HepG2 (cell line): Measurements from ENCODE around the gene LGR6. TPM values are rescaled to one million over a fixed set of nuclear protein-coding genes. Genes with fewer than 3 reads are reported as not detected.

Source experiments
- ATAC-seq: fragments of 200-7000 bp; cut with Tn5 transposase; 3 replicates; pipeline ENCODE4 v1.9.1; 2020; ENCODE audit warnings: mild to moderate bottlenecking, moderate library complexity
- BruUV-seq: library from RNA; stranded (reverse); fragments of 400-500 nt; replicated peaks from 2 replicates; lab custom pipeline; 2021; lab: Mats Ljungman, UMichigan
- CTCF ChIA-PET: fragments of 300-600 bp; formaldehyde crosslinking; extraction: SDS; loops from one replicate; lab custom pipeline; 2021; ENCODE audit warnings: low total read pairs, inconsistent platforms, low intra/inter-chr PET ratio; lab: Yijun Ruan, JAX
- POLR2A ChIA-PET: fragments of 350-600 bp; sonication (Branson Sonifier 250); formaldehyde crosslinking; loops from one replicate; lab custom pipeline; 2020; ENCODE audit warnings: antibody characterized with exemption, inconsistent platforms; lab: Yijun Ruan, JAX
- DNase-seq: peaks from one replicate; pipeline ENCODE4 v3.0.0-alpha.2; 2015; ENCODE audit warnings: low spot score
- FAIRE-seq: peaks from 3 replicates; lab custom pipeline; 2011; peaks lifted over from hg19 to GRCh38; lab: Jason Lieb, UNC
- H2AFZ ChIP-seq: one replicate; pipeline ENCODE4 v1.6.1; 2011; ENCODE audit warnings: low read length, inconsistent platforms
- H3K27ac ChIP-seq: fragments of 300-600 bp; 3 replicates; pipeline ENCODE4 v1.8.0; 2011; ENCODE audit warnings: mixed run types, mild to moderate bottlenecking, mixed read lengths, low read length, inconsistent platforms; ENCODE audit not compliant: insufficient read depth; ENCODE audit errors: extremely low read length
- H3K27me3 ChIP-seq, 2 experiments: fragments of 200-600 bp in 1 of 2; 2 replicates in 1 of 2; 3 replicates in 1 of 2; pipeline versions ENCODE4 v1.6.0 to v1.8.0; 2011; ENCODE audit warnings: low read length in 2 of 2, mild to moderate bottlenecking in 2 of 2, moderate library complexity in 2 of 2, inconsistent platforms in 1 of 2; ENCODE audit not compliant: insufficient read depth in 2 of 2, control insufficient read depth in 1 of 2
- H3K36me3 ChIP-seq, 2 experiments: fragments of 200-600 bp in 1 of 2; replicated peaks in 1 of 2; 2 replicates in 1 of 2; 3 replicates in 1 of 2; pipeline versions ENCODE4 v1.5.1 to v1.8.0; 2011; ENCODE audit warnings: low read length in 2 of 2, inconsistent platforms in 1 of 2; ENCODE audit not compliant: insufficient read depth in 2 of 2, control insufficient read depth in 1 of 2
- H3K4me1 ChIP-seq: 2 replicates; pipeline ENCODE4 v1.5.1; 2012; ENCODE audit warnings: low read length, inconsistent platforms; ENCODE audit not compliant: insufficient read depth
- H3K4me2 ChIP-seq: 2 replicates; pipeline ENCODE4 v1.6.0; 2011; ENCODE audit warnings: low read depth, low read length, inconsistent platforms
- H3K4me3 ChIP-seq, 3 experiments: fragments of 200-600 bp in 1 of 3; sonication (generic), shearing (Covaris generic) in 1 of 3; replicated peaks in 1 of 3; 2 replicates each; pipeline ENCODE4 v1.5.1; 2011 to 2016; ENCODE audit warnings: low read length in 3 of 3, inconsistent platforms in 2 of 3, low read depth in 2 of 3, mild to moderate bottlenecking in 2 of 3, control low read depth in 1 of 3, mixed read lengths in 1 of 3; ENCODE audit not compliant: insufficient read depth in 1 of 3
- H3K79me2 ChIP-seq: one replicate; pipeline ENCODE4 v1.6.1; 2011; ENCODE audit warnings: low read length, inconsistent platforms; ENCODE audit not compliant: insufficient read depth
- H3K9ac ChIP-seq: 2 replicates; pipeline ENCODE4 v1.6.0; 2011; ENCODE audit warnings: mild to moderate bottlenecking, low read depth, low read length, inconsistent platforms; ENCODE audit not compliant: insufficient read depth
- H3K9me3 ChIP-seq: 2 replicates; pipeline ENCODE4 v1.5.1; 2012; ENCODE audit warnings: mild to moderate bottlenecking, low read length
- H4K20me1 ChIP-seq: 2 replicates; pipeline ENCODE4 v1.6.0; 2011; ENCODE audit warnings: inconsistent platforms, mild to moderate bottlenecking, low read length, moderate library complexity; ENCODE audit not compliant: insufficient read depth
- SMC3 ChIP-seq: IDR thresholded peaks from 2 replicates; pipeline ENCODE4 v1.6.1; 2011; ENCODE audit warnings: low read length, improper control_type of control experiment
- TARDBP ChIP-seq: sonication (generic); formaldehyde crosslinking; IDR thresholded peaks from 2 replicates; pipeline ENCODE4 v1.8.0; 2022; ENCODE audit warnings: mild to moderate bottlenecking, missing genetic modification reagents
- ZNF569 ChIP-seq: sonication (generic); formaldehyde crosslinking; IDR thresholded peaks from 2 replicates; pipeline ENCODE4 v1.5.0; 2020; ENCODE audit warnings: mild to moderate bottlenecking, missing genetic modification reagents, moderate library complexity, borderline replicate concordance
- ZNF660 ChIP-seq: sonication (generic); formaldehyde crosslinking; IDR thresholded peaks from 2 replicates; pipeline ENCODE4 v1.5.1; 2020; ENCODE audit warnings: mild to moderate bottlenecking, low read depth, missing genetic modification reagents, borderline replicate concordance
- ZSCAN9 ChIP-seq: IDR thresholded peaks from 2 replicates; pipeline ENCODE4 v1.6.1; 2016; ENCODE audit warnings: borderline replicate concordance
- WGBS: methylation state at CpG from one replicate; pipeline ENCODE4 v1.1.6; 2017; ENCODE audit warnings: low lambda C conversion rate; 5-methylcytosine and 5-hydroxymethylcytosine counted together
- in situ Hi-C: cut with HindIII; loops from 2 replicates; pipeline ENCODE4 v1.10.0; 2017; ENCODE audit warnings: low pct_unique_long_range_greater_than_20kb; ENCODE audit not compliant: extremely low pct_ligation_motif_present
- intact Hi-C: fragments of 100-400 bp; cut with micrococcal nuclease; formaldehyde crosslinking; loops from one replicate; pipeline ENCODE4 v1.10.0; 2022; ENCODE audit not compliant: unreplicated experiment
- polyA plus RNA-seq, 8 experiments: library from polyadenylated mRNA; depleted of rRNA in 3 of 8; stranded (reverse) in 7 of 8; unstranded in 1 of 8; fragments of >200 nt; fragmentation: Illumina TruSeq in 4 of 8; extraction: Trizol in 4 of 8; gene quantifications; 2 replicates each; pipeline versions ENCODE4 v1.2.1 to v1.2.3, GENCODE V29; 2011 to 2016; ENCODE audit warnings: low read depth in 4 of 8, missing spikeins in 1 of 8, mixed read lengths in 1 of 8; ENCODE audit not compliant: insufficient read depth in 1 of 8
- total RNA-seq, 5 experiments: library from RNA; depleted of rRNA; stranded (reverse); fragments of >200 nt; fragmentation: Illumina TruSeq; extraction: Trizol; gene quantifications; 2 replicates each; pipeline ENCODE4 v1.2.3, GENCODE V29; 2016; ENCODE audit warnings: low read depth in 1 of 5
- TF ChIP-seq, protein P1 (sequence below): sonication (generic); formaldehyde crosslinking; IDR thresholded peaks from 2 replicates; pipeline ENCODE4 v1.5.1; 2020; ENCODE audit warnings: mild to moderate bottlenecking, missing genetic modification reagents, borderline replicate concordance
- TF ChIP-seq, protein P2 (sequence below): sonication (generic); formaldehyde crosslinking; IDR thresholded peaks from 2 replicates; pipeline ENCODE4 v1.5.1; 2020; ENCODE audit warnings: mild to moderate bottlenecking, moderate library complexity, missing genetic modification reagents

Gene LGR6
- total and polyA plus RNA-seq, 2 of the 13 experiments (the other 11 are each of a cell fraction or from before 2014, with no cell fraction given) = 0.07 TPM; not detected in 1

DNA sequence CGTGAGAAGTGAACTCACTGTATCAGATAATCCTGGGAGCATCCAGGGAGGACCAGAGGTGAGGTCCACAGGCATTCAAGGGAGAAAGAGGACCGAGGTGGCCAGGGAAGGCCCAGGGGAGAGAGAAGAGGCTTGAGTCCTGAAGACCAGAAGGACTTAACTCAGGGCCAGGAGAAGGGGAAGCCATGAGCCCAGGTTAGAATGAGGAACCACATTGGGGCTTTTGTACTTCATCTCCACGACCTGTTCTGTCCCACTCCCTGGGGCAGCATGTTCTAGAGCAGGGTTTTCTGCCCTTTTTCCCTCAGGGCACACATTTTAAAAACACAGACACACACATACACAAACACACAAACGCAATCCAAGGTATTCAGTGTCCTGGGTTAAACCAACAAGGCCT lies 8.4 kb downstream of the LGR6 start:
- Histone ChIP-seq H3K36me3 (no peaks in the 10 kb centered on the region), H4K20me1 (no peaks in the 10 kb centered on the region), H3K4me1 (no peaks in the 10 kb centered on the region), H3K27ac (no peak overlapping the region), H3K9ac (no peak overlapping the region), H3K27me3 (peaks cover 2 to 16% of the 10 kb centered on the region in 2 experiments; a peak in 3 of 5 replicates), H3K9me3 (no peaks in the 10 kb centered on the region), H3K4me2 (no peak overlapping the region), H2AFZ (no peak overlapping the region), H3K4me3 (no peak overlapping the region), H3K79me2 (no peaks in the 10 kb centered on the region)
- no peak for ATAC-seq
- 18% methylated on average over 4 of the region's 4 CpGs for WGBS
- in situ Hi-C loops (no loop called here), intact Hi-C loops (no loop called here)
- no TSS peak for BruUV-seq
- CTCF ChIA-PET = no interaction called here
- no peak for FAIRE-seq
- TF ChIP-seq SMC3 (no peak), ZNF569 (CRISPR knock-in tag) (no peak), TARDBP (CRISPR knock-in tag) (no peak), ZNF660 (no peak), ZSCAN9 (CRISPR knock-in tag) (no peak)
- TF ChIP-seq, protein P1, sequence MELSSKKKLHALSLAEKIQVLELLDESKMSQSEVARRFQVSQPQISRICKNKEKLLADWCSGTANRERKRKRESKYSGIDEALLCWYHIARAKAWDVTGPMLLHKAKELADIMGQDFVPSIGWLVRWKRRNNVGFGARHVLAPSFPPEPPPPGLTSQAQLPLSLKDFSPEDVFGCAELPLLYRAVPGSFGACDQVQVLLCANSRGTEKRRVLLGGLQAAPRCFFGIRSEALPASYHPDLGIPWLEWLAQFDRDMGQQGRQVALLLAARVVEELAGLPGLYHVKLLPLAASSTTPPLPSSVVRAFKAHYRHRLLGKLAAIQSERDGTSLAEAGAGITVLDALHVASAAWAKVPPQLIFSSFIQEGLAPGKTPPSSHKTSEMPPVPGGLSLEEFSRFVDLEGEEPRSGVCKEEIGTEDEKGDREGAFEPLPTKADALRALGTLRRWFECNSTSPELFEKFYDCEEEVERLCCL (CRISPR knock-in tag) = no peak
- TF ChIP-seq, protein P2, sequence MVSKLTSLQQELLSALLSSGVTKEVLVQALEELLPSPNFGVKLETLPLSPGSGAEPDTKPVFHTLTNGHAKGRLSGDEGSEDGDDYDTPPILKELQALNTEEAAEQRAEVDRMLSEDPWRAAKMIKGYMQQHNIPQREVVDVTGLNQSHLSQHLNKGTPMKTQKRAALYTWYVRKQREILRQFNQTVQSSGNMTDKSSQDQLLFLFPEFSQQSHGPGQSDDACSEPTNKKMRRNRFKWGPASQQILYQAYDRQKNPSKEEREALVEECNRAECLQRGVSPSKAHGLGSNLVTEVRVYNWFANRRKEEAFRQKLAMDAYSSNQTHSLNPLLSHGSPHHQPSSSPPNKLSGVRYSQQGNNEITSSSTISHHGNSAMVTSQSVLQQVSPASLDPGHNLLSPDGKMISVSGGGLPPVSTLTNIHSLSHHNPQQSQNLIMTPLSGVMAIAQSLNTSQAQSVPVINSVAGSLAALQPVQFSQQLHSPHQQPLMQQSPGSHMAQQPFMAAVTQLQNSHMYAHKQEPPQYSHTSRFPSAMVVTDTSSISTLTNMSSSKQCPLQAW (CRISPR knock-in tag) = no peak
- DNase-seq = no peak
- POLR2A ChIA-PET = no interaction called here
